ENCODE results near the gene NEURL3. TPM values are rescaled to one million over a fixed set of nuclear protein-coding genes. Genes with fewer than 3 reads are reported as not detected.

Gene NEURL3
- total and polyA plus RNA-seq, 2 of the 8 experiments (the other 6 are each of a cell fraction or from before 2014, with no cell fraction given), result not detected

DNA sequence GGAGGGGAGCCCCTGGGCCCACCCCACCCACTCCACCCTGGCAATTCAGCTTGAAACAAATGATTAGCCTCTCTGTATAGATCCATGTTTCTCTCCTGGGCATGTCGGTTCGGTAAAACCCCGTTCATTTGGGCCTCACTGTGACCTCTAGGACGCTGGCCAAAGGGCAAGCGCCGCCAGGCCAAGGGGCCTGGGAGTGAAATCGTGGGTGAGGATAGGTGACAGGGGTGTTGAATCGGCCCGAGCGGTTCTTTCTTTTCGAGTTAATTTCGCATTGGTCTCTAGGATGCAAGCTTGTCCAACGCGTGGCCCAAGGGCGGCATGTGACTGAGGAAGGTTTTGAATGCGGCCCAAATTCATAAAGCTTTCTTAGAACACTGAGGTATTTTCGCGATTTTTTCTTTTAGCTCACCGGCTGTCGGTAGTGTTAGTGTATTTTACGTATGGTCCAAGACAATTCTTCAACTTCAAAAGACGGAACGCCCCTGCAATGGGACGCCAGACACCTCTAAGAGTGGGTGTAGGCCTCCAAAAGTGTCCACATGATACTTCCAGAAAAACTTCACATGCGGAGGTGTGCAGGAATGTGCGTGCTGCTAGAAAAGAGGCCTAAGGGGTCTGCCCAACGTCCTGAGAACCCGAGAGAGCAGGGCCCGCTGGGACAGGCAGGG lies 21.6 kb upstream of the NEURL3 start (continued):
- TF ChIP-seq TAF1 (IDR thresholded peaks at IDR 0.05; ENCODE audit: low read depth, low read length) (no peak), EZH2 (IDR thresholded peaks at IDR 0.05; ENCODE audit: low read depth, low read length, severe bottlenecking) (no peak)

Measured in H1 (cell line).